GM15510 (cell line): ENCODE measurements around the gene CFAP58.

Source experiments
- POLR2A ChIP-seq: IDR thresholded peaks from 3 replicates; pipeline ENCODE4 v1.6.1; 2011; ENCODE audit warnings: borderline replicate concordance; ENCODE audit not compliant: insufficient read length; ENCODE audit errors: extremely low read depth

The CFAP58 gene

DNA sequence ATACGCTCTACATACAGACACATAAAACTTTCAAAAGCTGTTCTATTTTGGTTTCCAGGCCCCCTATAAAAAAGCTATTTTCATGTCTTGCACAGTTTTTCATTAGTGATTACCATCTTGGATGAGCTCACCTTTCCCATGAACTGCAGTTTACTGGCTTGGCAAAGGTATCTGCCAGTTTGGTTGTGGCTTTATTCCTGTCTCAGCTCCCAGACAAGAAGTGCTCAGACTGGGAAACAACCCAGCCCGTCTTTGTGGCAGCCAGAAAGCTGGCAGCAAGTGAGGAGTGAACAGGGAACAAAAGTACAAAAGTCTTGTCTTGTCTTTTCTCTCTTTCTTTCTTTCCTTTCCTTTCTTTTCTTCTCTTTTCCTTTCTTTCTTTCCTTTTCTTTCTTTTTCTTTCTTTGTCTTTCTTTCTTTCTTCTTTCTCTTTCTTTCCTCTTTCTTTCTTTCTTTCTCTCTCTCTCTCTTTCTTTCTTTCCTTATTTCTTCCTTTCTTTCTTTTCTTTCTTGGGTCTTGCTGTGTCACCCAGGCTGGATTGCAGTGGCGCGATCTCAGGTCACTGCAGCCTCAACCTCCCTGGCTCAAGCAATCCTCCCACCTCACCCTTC, 138.8 kb downstream of the CFAP58 start:
- no peak for TF ChIP-seq POLR2A

DNA sequence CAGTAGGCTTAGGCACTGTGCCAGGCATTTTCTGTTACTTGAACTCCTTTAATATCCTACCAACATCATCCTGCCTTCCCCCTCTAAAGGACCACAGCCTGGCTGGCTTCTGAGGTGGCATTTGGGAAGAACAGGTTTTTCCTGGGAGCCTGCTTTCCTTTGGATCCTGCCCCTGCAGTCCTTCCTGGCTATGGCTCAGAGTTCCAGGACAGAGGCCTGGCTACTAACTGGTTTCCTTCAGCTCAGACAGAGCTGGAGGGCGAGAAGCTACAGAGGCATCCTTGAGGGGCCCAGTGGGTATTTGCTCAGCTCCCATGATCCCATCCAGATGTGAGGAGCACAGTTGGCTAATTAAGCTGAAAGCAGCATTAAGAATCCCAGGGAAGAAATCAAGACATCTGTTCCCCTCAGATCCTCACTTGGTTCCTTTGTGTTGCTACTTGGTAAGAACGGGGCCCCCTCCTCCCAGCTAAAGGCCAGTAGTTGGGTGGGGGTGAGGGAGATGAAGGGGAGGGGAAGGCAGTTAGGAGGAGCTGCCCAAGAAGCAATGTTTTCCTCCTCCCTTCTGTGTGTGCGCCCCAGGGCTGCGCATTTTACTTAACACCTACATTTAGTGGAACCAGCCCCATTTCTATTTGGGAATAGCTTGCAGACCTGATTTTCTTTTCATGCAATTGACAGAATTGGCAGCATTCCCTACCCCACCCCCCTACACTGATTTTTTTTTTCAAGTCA, 144.9 kb downstream of the CFAP58 start:
- no peak for TF ChIP-seq POLR2A

DNA sequence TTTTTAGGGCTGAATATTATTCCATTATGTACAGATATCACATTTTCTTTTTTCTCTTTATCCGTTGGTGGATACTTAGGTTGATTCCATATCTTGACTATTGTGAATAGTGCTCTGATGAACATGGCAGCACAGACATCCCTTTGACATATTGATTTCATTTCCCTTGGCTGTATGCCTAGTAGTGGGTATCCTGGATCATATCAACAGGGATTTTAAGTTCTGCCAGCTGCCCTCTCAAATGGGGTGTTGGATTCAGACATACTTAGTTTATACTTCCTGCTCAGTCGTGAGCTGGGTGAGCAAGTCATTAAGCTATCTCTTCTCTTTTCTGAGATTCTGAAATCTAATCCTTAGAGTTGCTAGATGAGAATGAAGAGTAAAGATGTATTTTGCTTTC, 147.8 kb downstream of the CFAP58 start:
- no peak for TF ChIP-seq POLR2A

DNA sequence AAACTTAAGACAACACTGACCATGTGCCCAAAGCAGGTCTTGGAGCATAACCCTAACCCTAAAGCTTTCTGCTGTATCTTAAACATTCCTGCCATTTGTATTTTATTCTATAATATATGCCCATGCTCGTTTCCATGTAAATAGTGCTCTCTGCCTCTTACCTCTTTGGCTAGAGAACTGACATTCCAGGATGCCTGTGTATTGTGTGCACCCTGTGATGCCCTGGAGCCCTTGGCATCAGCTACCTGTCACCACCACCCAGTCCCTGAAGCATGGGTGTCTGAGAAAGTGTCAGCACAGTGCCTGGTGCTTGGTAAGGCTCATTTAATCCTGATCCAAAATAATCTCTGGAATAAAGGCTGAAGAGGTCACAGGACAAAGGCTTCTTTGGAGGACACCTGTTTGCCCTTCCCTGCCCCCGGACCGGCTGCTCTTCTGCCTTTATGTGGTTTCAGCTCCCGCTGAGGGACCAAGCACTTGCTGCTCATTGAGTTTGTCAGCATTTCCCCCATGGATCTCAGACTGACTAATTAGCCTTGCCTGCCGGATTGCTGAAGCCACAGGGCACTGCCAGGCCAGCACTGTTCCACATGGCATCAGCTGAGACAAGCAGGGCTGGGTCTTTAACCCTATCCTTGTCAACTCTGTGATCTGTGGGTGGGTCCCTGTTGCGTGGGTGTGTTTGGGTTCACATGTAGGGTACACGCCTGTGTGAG, 148.4 kb downstream of the CFAP58 start:
- TF ChIP-seq POLR2A = no peak

DNA sequence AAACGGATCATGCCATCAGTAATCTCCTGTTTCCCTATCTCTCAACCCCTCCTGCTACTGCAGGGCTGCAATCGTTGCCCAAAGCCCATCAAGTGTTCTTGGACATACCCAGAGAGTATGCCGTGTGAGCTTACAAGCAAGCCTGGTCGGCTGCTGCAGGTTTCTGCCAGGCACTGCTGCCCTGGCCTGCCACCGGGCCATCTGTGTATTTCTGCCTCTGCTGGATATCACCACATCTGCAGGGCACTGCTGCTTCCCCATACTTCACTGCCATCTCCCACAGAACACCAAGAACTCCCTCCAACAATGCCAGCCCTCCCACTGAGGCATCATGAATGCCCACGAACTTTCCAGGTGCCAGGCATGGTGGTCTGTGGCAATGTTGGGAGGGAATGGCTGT, 149.3 kb downstream of the CFAP58 start:
- TF ChIP-seq POLR2A = no peak
